HepG2 (cell line): ENCODE results near the gene SNAP47. TPM values are rescaled to one million over a fixed set of nuclear protein-coding genes. Genes with fewer than 3 reads are reported as not detected.

Experiments used
- ATF3 ChIP-seq: sonication (generic); formaldehyde crosslinking; IDR thresholded peaks from 2 replicates; pipeline ENCODE4 v1.4.0; 2020; ENCODE audit warnings: missing genetic modification reagents
- BRCA1 ChIP-seq: sonication (generic); formaldehyde crosslinking; IDR thresholded peaks from 2 replicates; pipeline ENCODE4 v1.4.0; 2020; ENCODE audit warnings: missing genetic modification reagents
- BRD4 ChIP-seq: sonication (generic); formaldehyde crosslinking; IDR thresholded peaks from 2 replicates; pipeline ENCODE4 v1.4.0; 2020; ENCODE audit warnings: missing genetic modification reagents
- HNRNPL ChIP-seq: fragments of 200-400 bp; formaldehyde crosslinking; IDR thresholded peaks from 2 replicates; pipeline ENCODE4 v1.6.1; 2017; ENCODE audit warnings: mild to moderate bottlenecking, low read depth, low read length
- IRF2 ChIP-seq: IDR thresholded peaks from 2 replicates; pipeline ENCODE4 v1.6.1; 2018; ENCODE audit warnings: missing genetic modification reagents, missing compliant biosample characterization
- MATR3 ChIP-seq: sonication (generic); formaldehyde crosslinking; IDR thresholded peaks from 2 replicates; pipeline ENCODE4 v1.4.0; 2020; ENCODE audit warnings: missing genetic modification reagents
- NFE2L2 ChIP-seq: fragments of 150-350 bp; IDR thresholded peaks from 2 replicates; pipeline ENCODE4 v1.6.1; 2014; ENCODE audit warnings: low read length
- NR2F1 ChIP-seq, 2 experiments: fragments of 450-650 bp in 1 of 2; formaldehyde crosslinking in 1 of 2; IDR thresholded peaks; 2 replicates each; pipeline versions ENCODE4 v1.5.0 to v1.6.1; 2016 to 2020; ENCODE audit warnings: mild to moderate bottlenecking in 1 of 2, missing compliant biosample characterization in 1 of 2, missing genetic modification reagents in 1 of 2, moderate library complexity in 1 of 2
- ZFYVE20 ChIP-seq: sonication (generic); formaldehyde crosslinking; IDR thresholded peaks from 2 replicates; pipeline ENCODE4 v1.8.0; 2023; ENCODE audit warnings: low read depth, mild to moderate bottlenecking, moderate library complexity, missing genetic modification reagents, borderline replicate concordance
- ZMAT3 ChIP-seq: sonication (generic); formaldehyde crosslinking; conservative IDR thresholded peaks from 2 replicates; pipeline ENCODE4 v1.7.0; 2021; ENCODE audit warnings: missing genetic modification reagents
- ZNF234 ChIP-seq: sonication (generic); formaldehyde crosslinking; conservative IDR thresholded peaks from 2 replicates; pipeline ENCODE4 v1.5.1; 2020; ENCODE audit warnings: mild to moderate bottlenecking, missing genetic modification reagents
- ZNF687 ChIP-seq: sonication (generic); formaldehyde crosslinking; IDR thresholded peaks from 2 replicates; pipeline ENCODE4 v1.5.1; 2020; ENCODE audit warnings: mild to moderate bottlenecking, missing genetic modification reagents, moderate library complexity
- ZNF775 ChIP-seq: sonication (generic); formaldehyde crosslinking; IDR thresholded peaks from 2 replicates; pipeline ENCODE4 v1.4.0; 2020; ENCODE audit warnings: missing genetic modification reagents, mild to moderate bottlenecking, moderate library complexity, borderline replicate concordance
- ZNF841 ChIP-seq: sonication (generic); formaldehyde crosslinking; IDR thresholded peaks from 2 replicates; pipeline ENCODE4 v1.8.1; 2023; ENCODE audit warnings: missing genetic modification reagents, borderline replicate concordance
- ZNF891 ChIP-seq: sonication (generic); formaldehyde crosslinking; IDR thresholded peaks from 2 replicates; pipeline ENCODE4 v1.5.0; 2020; ENCODE audit warnings: mild to moderate bottlenecking, missing genetic modification reagents
- polyA plus RNA-seq, 8 experiments: library from polyadenylated mRNA; depleted of rRNA in 3 of 8; stranded (reverse) in 7 of 8; unstranded in 1 of 8; fragments of >200 nt; fragmentation: Illumina TruSeq in 4 of 8; extraction: Trizol in 4 of 8; gene quantifications; 2 replicates each; pipeline versions ENCODE4 v1.2.1 to v1.2.3, GENCODE V29; 2011 to 2016; ENCODE audit warnings: low read depth in 4 of 8, missing spikeins in 1 of 8, mixed read lengths in 1 of 8; ENCODE audit not compliant: insufficient read depth in 1 of 8
- total RNA-seq, 5 experiments: library from RNA; depleted of rRNA; stranded (reverse); fragments of >200 nt; fragmentation: Illumina TruSeq; extraction: Trizol; gene quantifications; 2 replicates each; pipeline ENCODE4 v1.2.3, GENCODE V29; 2016; ENCODE audit warnings: low read depth in 1 of 5
- TF ChIP-seq, protein P1 (sequence below): sonication (generic); formaldehyde crosslinking; IDR thresholded peaks from 2 replicates; pipeline ENCODE4 v1.5.0; 2020; ENCODE audit warnings: missing genetic modification reagents, mild to moderate bottlenecking, borderline replicate concordance
- TF ChIP-seq, protein P2 (sequence below): IDR thresholded peaks from 2 replicates; pipeline ENCODE4 v1.6.1; 2016; ENCODE audit warnings: missing genetic modification reagents, missing compliant biosample characterization
- TF ChIP-seq, protein P3 (sequence below): sonication (generic); formaldehyde crosslinking; IDR thresholded peaks from 2 replicates; pipeline ENCODE4 v1.4.0; 2020; ENCODE audit warnings: missing genetic modification reagents
- TF ChIP-seq, protein P4 (sequence below): sonication (generic); formaldehyde crosslinking; IDR thresholded peaks from 2 replicates; pipeline ENCODE4 v1.4.0; 2020; ENCODE audit warnings: missing genetic modification reagents, borderline replicate concordance

Gene SNAP47
- total and polyA plus RNA-seq, 2 of the 13 experiments (the other 11 are each of a cell fraction or from before 2014, with no cell fraction given), result 13.6 to 25.1 TPM

DNA sequence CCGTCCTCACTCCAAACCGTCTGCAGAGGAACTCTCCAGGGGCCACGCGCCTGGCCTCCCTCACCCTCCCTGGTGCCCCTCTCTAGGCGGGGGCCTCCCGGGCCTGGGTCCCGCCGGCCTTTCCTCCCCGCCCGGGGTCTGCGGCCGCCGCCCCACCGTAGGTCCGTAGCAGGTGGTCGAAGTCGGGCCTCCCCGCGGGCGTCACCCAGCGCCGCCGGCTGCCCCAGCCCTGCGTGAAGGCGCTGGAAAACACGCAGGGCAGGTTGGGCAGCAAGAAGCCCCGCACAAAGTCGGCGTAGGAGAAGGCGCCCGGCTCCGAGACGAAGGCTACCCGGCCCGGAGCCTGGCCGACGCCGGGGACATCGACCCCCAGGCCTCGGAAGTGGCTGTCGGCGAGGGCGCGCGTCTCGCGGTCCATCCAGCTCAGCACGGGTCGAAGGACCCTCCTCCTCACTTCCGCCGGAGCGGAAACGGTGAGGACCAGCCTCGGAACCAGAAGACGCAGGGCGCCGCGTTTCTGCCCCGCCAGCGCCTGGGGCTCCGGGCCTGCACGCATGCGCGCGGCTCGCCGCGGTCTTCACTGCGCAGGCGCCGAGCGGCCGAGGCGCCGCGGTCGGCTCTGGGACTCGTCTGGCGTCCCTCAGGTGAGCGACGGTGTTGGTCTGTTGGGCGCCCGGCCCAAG is at the start of gene SNAP47, which contains the start of gene JMJD4 (continued):
- no peak for TF ChIP-seq NR2F1 (CRISPR knock-in tag; IDR thresholded peaks at IDR 0.05)
- TF ChIP-seq HNRNPL, result no peak
- no peak; the same call in 1 of the 2 replicates for TF ChIP-seq ZNF234 (CRISPR knock-in tag)
- peak; percentile 93; the same call in 1 of the 2 replicates for TF ChIP-seq BRD4
- peak; percentile 97 for TF ChIP-seq ZNF687 (CRISPR knock-in tag)
- TF ChIP-seq, protein P1, sequence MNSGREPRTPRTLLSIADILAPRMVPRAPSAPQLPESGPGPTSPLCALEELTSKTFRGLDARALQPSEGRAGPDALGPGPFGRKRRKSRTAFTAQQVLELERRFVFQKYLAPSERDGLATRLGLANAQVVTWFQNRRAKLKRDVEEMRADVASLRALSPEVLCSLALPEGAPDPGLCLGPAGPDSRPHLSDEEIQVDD (CRISPR knock-in tag), result no peak
- peak; percentile 48; the same call in 1 of the 2 replicates for TF ChIP-seq ATF3 (CRISPR knock-in tag)
- TF ChIP-seq, protein P2, sequence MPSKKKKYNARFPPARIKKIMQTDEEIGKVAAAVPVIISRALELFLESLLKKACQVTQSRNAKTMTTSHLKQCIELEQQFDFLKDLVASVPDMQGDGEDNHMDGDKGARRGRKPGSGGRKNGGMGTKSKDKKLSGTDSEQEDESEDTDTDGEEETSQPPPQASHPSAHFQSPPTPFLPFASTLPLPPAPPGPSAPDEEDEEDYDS (CRISPR knock-in tag), result peak; percentile 80
- no peak; the same call in 1 of the 2 replicates for TF ChIP-seq ZNF775
- TF ChIP-seq ZNF841 (CRISPR knock-in tag), result 0 out of 2 replicates have a peak, but pooled peaks have one; percentile 23
- peak; percentile 91; the same call in 1 of the 2 replicates for TF ChIP-seq BRCA1 (CRISPR knock-in tag)
- TF ChIP-seq ZFYVE20 (CRISPR knock-in tag), result peak; percentile 66; the same call in 1 of the 2 replicates
- TF ChIP-seq, protein P3, sequence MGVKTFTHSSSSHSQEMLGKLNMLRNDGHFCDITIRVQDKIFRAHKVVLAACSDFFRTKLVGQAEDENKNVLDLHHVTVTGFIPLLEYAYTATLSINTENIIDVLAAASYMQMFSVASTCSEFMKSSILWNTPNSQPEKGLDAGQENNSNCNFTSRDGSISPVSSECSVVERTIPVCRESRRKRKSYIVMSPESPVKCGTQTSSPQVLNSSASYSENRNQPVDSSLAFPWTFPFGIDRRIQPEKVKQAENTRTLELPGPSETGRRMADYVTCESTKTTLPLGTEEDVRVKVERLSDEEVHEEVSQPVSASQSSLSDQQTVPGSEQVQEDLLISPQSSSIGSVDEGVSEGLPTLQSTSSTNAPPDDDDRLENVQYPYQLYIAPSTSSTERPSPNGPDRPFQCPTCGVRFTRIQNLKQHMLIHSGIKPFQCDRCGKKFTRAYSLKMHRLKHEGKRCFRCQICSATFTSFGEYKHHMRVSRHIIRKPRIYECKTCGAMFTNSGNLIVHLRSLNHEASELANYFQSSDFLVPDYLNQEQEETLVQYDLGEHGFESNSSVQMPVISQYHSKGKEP (CRISPR knock-in tag), result 0 out of 2 replicates have a peak, but pooled peaks have one; percentile 49
- no peak for TF ChIP-seq MATR3 (CRISPR knock-in tag)
- TF ChIP-seq IRF2 (CRISPR knock-in tag), result peak; percentile 98
- no peak for TF ChIP-seq NFE2L2
- peak; percentile 86 for TF ChIP-seq ZNF891
- TF ChIP-seq, protein P4, sequence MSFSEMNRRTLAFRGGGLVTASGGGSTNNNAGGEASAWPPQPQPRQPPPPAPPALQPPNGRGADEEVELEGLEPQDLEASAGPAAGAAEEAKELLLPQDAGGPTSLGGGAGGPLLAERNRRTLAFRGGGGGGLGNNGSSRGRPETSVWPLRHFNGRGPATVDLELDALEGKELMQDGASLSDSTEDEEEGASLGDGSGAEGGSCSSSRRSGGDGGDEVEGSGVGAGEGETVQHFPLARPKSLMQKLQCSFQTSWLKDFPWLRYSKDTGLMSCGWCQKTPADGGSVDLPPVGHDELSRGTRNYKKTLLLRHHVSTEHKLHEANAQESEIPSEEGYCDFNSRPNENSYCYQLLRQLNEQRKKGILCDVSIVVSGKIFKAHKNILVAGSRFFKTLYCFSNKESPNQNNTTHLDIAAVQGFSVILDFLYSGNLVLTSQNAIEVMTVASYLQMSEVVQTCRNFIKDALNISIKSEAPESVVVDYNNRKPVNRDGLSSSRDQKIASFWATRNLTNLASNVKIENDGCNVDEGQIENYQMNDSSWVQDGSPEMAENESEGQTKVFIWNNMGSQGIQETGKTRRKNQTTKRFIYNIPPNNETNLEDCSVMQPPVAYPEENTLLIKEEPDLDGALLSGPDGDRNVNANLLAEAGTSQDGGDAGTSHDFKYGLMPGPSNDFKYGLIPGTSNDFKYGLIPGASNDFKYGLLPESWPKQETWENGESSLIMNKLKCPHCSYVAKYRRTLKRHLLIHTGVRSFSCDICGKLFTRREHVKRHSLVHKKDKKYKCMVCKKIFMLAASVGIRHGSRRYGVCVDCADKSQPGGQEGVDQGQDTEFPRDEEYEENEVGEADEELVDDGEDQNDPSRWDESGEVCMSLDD (CRISPR knock-in tag), result no peak
- peak; percentile 97 for TF ChIP-seq ZMAT3
